B cell (primary cell): Measurements from ENCODE around the gene EPN2. TPM values are rescaled to one million over a fixed set of nuclear protein-coding genes. Genes with fewer than 3 reads are reported as not detected.

Experiments used
- ATAC-seq: fragments of 200-7000 bp; cut with Tn5 transposase; one replicate; pipeline ENCODE4 v1.10.0; 2021; ENCODE audit warnings: low read depth, mild to moderate bottlenecking, moderate number of reproducible peaks, moderate library complexity
- CTCF ChIA-PET: fragments of 350-600 bp; sonication (Branson Sonifier 250); formaldehyde crosslinking; loops from one replicate; lab custom pipeline; 2021; ENCODE audit warnings: antibody characterized with exemption, inconsistent platforms; lab: Charles Lee
- POLR2A ChIA-PET: fragments of 350-600 bp; sonication (Branson Sonifier 250); formaldehyde crosslinking; loops from one replicate; lab custom pipeline; 2021; ENCODE audit warnings: antibody characterized with exemption; lab: Charles Lee
- DNase-seq: peaks from one replicate; pipeline ENCODE4 v3.0.0; 2013
- H2AFZ ChIP-seq: 2 replicates; pipeline ENCODE4 v1.6.1; 2012; ENCODE audit warnings: mild to moderate bottlenecking, low read depth, low read length; ENCODE audit not compliant: insufficient read depth, poor library complexity, severe bottlenecking
- H3K27ac ChIP-seq, 2 donors: 1 replicate in 1 of 2; 2 replicates in 1 of 2; pipeline ENCODE4 v1.5.1; 2012 to 2013; ENCODE audit warnings: low read length in 2 of 2, mild to moderate bottlenecking in 2 of 2, moderate library complexity in 1 of 2
- H3K27me3 ChIP-seq, 4 experiments: fragments of 200-600 bp in 1 of 4; sonication (generic) in 1 of 4; replicated peaks in 1 of 4; 1 replicate in 2 of 4; 2 replicates in 2 of 4; pipeline versions ENCODE4 v1.6.1 to v1.7.0; 2013 to 2016; ENCODE audit warnings: low read length in 3 of 4, mild to moderate bottlenecking in 2 of 4, mixed read lengths in 1 of 4, moderate library complexity in 1 of 4; ENCODE audit not compliant: insufficient read depth in 4 of 4, control insufficient read depth in 3 of 4; ENCODE audit errors: control extremely low read depth in 1 of 4
- H3K36me3 ChIP-seq, 2 experiments: replicated peaks in 1 of 2; 1 replicate in 1 of 2; 2 replicates in 1 of 2; pipeline versions ENCODE4 v1.6.1 to v1.7.1; 2013; ENCODE audit warnings: low read length in 1 of 2; ENCODE audit not compliant: insufficient read depth in 2 of 2, control insufficient read depth in 1 of 2; ENCODE audit errors: control extremely low read depth in 1 of 2, extremely low read depth in 1 of 2
- H3K4me1 ChIP-seq, 2 donors: fragments of 200-600 bp in 1 of 2; sonication (generic) in 1 of 2; 1 replicate in 1 of 2; 2 replicates in 1 of 2; pipeline versions ENCODE4 v1.5.1 to v1.6.1; 2013 to 2017; ENCODE audit warnings: low read length in 2 of 2; ENCODE audit not compliant: control insufficient read depth in 2 of 2, insufficient read depth in 2 of 2
- H3K4me2 ChIP-seq: replicated peaks from 2 replicates; pipeline ENCODE3; 2012; ENCODE audit warnings: mild to moderate bottlenecking, low read depth, low read length; ENCODE audit not compliant: poor library complexity, severe bottlenecking
- H3K4me3 ChIP-seq, 5 experiments: fragments of 200-600 bp in 1 of 5; sonication (generic) in 1 of 5; 1 replicate in 3 of 5; 2 replicates in 2 of 5; pipeline versions ENCODE4 v1.5.1 to v1.7.0; 2011 to 2016; ENCODE audit warnings: low read length in 4 of 5, mild to moderate bottlenecking in 4 of 5, low read depth in 2 of 5, control low read depth in 1 of 5, moderate library complexity in 1 of 5; ENCODE audit not compliant: insufficient read depth in 1 of 5; ENCODE audit errors: control extremely low read depth in 1 of 5, extremely low read depth in 1 of 5
- H3K79me2 ChIP-seq: fragments of 200-600 bp; sonication (generic); one replicate; pipeline ENCODE4 v1.6.0; 2016; ENCODE audit warnings: low read length; ENCODE audit not compliant: control insufficient read depth, insufficient read depth
- H3K9ac ChIP-seq: fragments of 200-600 bp; sonication (generic); 2 replicates; pipeline ENCODE4 v1.6.1; 2017; ENCODE audit warnings: mild to moderate bottlenecking, low read length, moderate library complexity
- H3K9me3 ChIP-seq, 3 donors: one replicate each; pipeline versions ENCODE4 v1.6.1 to v1.7.1; 2013; ENCODE audit warnings: low read length in 2 of 3; ENCODE audit not compliant: control insufficient read depth in 2 of 3, insufficient read depth in 1 of 3; ENCODE audit errors: control extremely low read depth in 1 of 3
- H4K20me1 ChIP-seq: 2 replicates; pipeline ENCODE4 v1.6.0; 2012; ENCODE audit warnings: mild to moderate bottlenecking, low read length; ENCODE audit not compliant: insufficient read depth, control insufficient read depth, poor library complexity, severe bottlenecking
- H3K27ac Mint-ChIP-seq: one replicate; pipeline ENCODE4 v1.8.0; 2021; ENCODE audit warnings: mixed read lengths
- H3K27me3 Mint-ChIP-seq: one replicate; pipeline ENCODE4 v1.8.0; 2021; ENCODE audit warnings: mixed read lengths
- H3K4me1 Mint-ChIP-seq: one replicate; pipeline ENCODE4 v1.8.0; 2021; ENCODE audit warnings: mixed read lengths
- H3K4me3 Mint-ChIP-seq: one replicate; pipeline ENCODE4 v1.8.0; 2021; ENCODE audit warnings: mixed read lengths
- H3K9me3 Mint-ChIP-seq: one replicate; pipeline ENCODE4 v1.8.0; 2022; ENCODE audit warnings: mixed read lengths; ENCODE audit not compliant: insufficient read depth
- EZH2 ChIP-seq: IDR thresholded peaks from 2 replicates; pipeline ENCODE4 v1.6.1; 2012; ENCODE audit warnings: borderline replicate concordance, low read depth, mild to moderate bottlenecking, moderate library complexity, low read length; ENCODE audit not compliant: insufficient read depth, poor library complexity, severe bottlenecking
- WGBS: methylation state at CpG from one replicate; pipeline ENCODE4 v1.1.5; 2013; ENCODE audit warnings: missing lambda C conversion rate; ENCODE audit not compliant: insufficient coverage; 5-methylcytosine and 5-hydroxymethylcytosine counted together
- intact Hi-C: fragments of 100-400 bp; cut with micrococcal nuclease; formaldehyde crosslinking; loops from one replicate; pipeline ENCODE4 v1.10.0; 2022
- polyA plus RNA-seq: library from polyadenylated mRNA; depleted of rRNA; stranded (reverse); fragments of >200 nt; gene quantifications from 2 replicates; pipeline ENCODE4 v1.2.3, GENCODE V29; 2012
- total RNA-seq, 2 donors: library from RNA; stranded (reverse); fragments of 120-200 nt in 1 of 2; gene quantifications; 1 replicate in 1 of 2; 2 replicates in 1 of 2; pipeline versions ENCODE4 v1.2.3 to v1.2.4, GENCODE V29; 2013 to 2022
- TF ChIP-seq, protein P1 (sequence below): fragments of 200-600 bp; IDR thresholded peaks from one replicate; pipeline ENCODE4 v1.8.0; 2022; ENCODE audit warnings: antibody characterized with exemption, mild to moderate bottlenecking

EPN2 gene
- total and polyA plus RNA-seq, 2 donors (not counting 1 experiment from before 2014, with no cell fraction given), result 15.7 to 35.6 TPM

- Histone ChIP-seq H3K4me2 (no peak overlapping the region), H3K4me3 (no peak overlapping the region), H3K9me3 (peaks cover 4 to 6% (median 5%) of the 10 kb centered on the region in 3 donors), H3K9ac (no peak overlapping the region), H3K27ac (no peak overlapping the region), H3K36me3 (no peaks in the 10 kb centered on the region), H4K20me1 (no peaks in the 10 kb centered on the region), H3K27me3 (peaks cover 0 to under 1% (median 0%) of the 10 kb centered on the region in 4 experiments), H2AFZ (no peak overlapping the region), H3K4me1 (no peaks in the 10 kb centered on the region), H3K79me2 (no peaks in the 10 kb centered on the region)
- ATAC-seq, result no peak
- TF ChIP-seq, protein P1, sequence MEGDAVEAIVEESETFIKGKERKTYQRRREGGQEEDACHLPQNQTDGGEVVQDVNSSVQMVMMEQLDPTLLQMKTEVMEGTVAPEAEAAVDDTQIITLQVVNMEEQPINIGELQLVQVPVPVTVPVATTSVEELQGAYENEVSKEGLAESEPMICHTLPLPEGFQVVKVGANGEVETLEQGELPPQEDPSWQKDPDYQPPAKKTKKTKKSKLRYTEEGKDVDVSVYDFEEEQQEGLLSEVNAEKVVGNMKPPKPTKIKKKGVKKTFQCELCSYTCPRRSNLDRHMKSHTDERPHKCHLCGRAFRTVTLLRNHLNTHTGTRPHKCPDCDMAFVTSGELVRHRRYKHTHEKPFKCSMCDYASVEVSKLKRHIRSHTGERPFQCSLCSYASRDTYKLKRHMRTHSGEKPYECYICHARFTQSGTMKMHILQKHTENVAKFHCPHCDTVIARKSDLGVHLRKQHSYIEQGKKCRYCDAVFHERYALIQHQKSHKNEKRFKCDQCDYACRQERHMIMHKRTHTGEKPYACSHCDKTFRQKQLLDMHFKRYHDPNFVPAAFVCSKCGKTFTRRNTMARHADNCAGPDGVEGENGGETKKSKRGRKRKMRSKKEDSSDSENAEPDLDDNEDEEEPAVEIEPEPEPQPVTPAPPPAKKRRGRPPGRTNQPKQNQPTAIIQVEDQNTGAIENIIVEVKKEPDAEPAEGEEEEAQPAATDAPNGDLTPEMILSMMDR, result no peak
- 92% methylated on average over 7 of the region's 14 CpGs for WGBS
- Mint-ChIP-seq H3K4me3 (no peak overlapping the region), H3K9me3 (peaks cover 3% of the 10 kb centered on the region), H3K27me3 (peaks cover 3% of the 10 kb centered on the region), H3K27ac (no peak overlapping the region), H3K4me1 (no peaks in the 10 kb centered on the region)
- ChIA-PET CTCF (interaction anchor here (1.2 kb wide), 1 partner anchor 11 kb away, joined by 4 read pairs; no protein-coding TSS in a partner anchor), POLR2A (no interaction called here)
- DNase-seq, result no peak
- intact Hi-C loops, result no loop called here
Observed at GRCh38 chr17:19327031-19327783, 90.0 kb downstream of the EPN2 start.

GRCh38 chr17:19328441-19329061 is 91.4 kb downstream of the EPN2 start:
- H3K79me2 ChIP-seq, result no peaks in the 10 kb centered on the region
- no peaks in the 10 kb centered on the region for H3K36me3 ChIP-seq
- no peak overlapping the region for H3K9ac ChIP-seq
- no peak overlapping the region for H3K4me2 ChIP-seq
- Mint-ChIP-seq H3K4me1 (no peaks in the 10 kb centered on the region), H3K27ac (no peak overlapping the region), H3K4me3 (no peak overlapping the region), H3K9me3 (peaks cover 3% of the 10 kb centered on the region), H3K27me3 (peaks cover 3% of the 10 kb centered on the region)
- intact Hi-C loops, result no loop called here
- H2AFZ ChIP-seq, result no peak overlapping the region
- TF ChIP-seq, protein P1, result no peak
- TF ChIP-seq EZH2, result no peak
- H3K27ac ChIP-seq, result no peak overlapping the region
- H3K4me3 ChIP-seq, result no peak overlapping the region
- DNase-seq, result no peak
- H3K9me3 ChIP-seq, result peaks cover 4 to 5% (median 5%) of the 10 kb centered on the region in 3 donors
- ChIA-PET CTCF (interaction anchor here (1.2 kb wide), 1 partner anchor 9 kb away, joined by 4 read pairs; no protein-coding TSS in a partner anchor), POLR2A (no interaction called here)
- no peak for ATAC-seq
- no peaks in the 10 kb centered on the region for H4K20me1 ChIP-seq
- H3K27me3 ChIP-seq, result no peaks in the 10 kb centered on the region
- WGBS, result over 99% methylated on average over 8 of the region's 10 CpGs
- H3K4me1 ChIP-seq, result no peaks in the 10 kb centered on the region
